Spleen (tissue), 11 donors: ENCODE results near the gene GLRX3. TPM values are rescaled to one million over a fixed set of nuclear protein-coding genes. Genes with fewer than 3 reads are reported as not detected.
A peak's percentile ranks its signal among the peaks of the same experiment; 100 is the strongest.

ENCODE experiments used
- DNase-seq: peaks from one replicate; pipeline ENCODE4 v3.0.0-alpha.2; 2020
- H3K27ac ChIP-seq, 8 donors: fragments of 200-600 bp; sonication (generic) in 7 of 8; 1 replicate in 4 of 8; 2 replicates in 4 of 8; pipeline versions ENCODE4 v1.5.0 to v1.8.0; 2016 to 2021; ENCODE audit warnings: inconsistent platforms in 4 of 8, mild to moderate bottlenecking in 4 of 8, moderate library complexity in 1 of 8
- H3K27me3 ChIP-seq, 7 donors: fragments of 200-600 bp; sonication (generic) in 6 of 7; replicated peaks in 1 of 7; 1 replicate in 4 of 7; 2 replicates in 3 of 7; pipeline versions ENCODE4 v1.5.0 to v1.8.0; 2016 to 2021; ENCODE audit warnings: inconsistent platforms in 3 of 7, mild to moderate bottlenecking in 1 of 7
- H3K36me3 ChIP-seq, 6 donors: fragments of 200-600 bp; sonication (generic) in 5 of 6; 1 replicate in 4 of 6; 2 replicates in 2 of 6; pipeline versions ENCODE4 v1.5.0 to v1.8.0; 2016 to 2021; ENCODE audit warnings: inconsistent platforms in 2 of 6
- H3K4me1 ChIP-seq, 6 donors: fragments of 200-600 bp; sonication (generic) in 5 of 6; 1 replicate in 3 of 6; 2 replicates in 3 of 6; pipeline versions ENCODE4 v1.5.0 to v1.8.0; 2016 to 2021; ENCODE audit warnings: inconsistent platforms in 3 of 6
- H3K4me3 ChIP-seq, 8 donors: fragments of 200-600 bp; sonication (generic) in 7 of 8; 1 replicate in 4 of 8; 2 replicates in 4 of 8; pipeline versions ENCODE4 v1.5.0 to v1.8.0; 2016 to 2021; ENCODE audit warnings: inconsistent platforms in 4 of 8, mild to moderate bottlenecking in 4 of 8, moderate library complexity in 2 of 8
- H3K9me3 ChIP-seq, 8 donors: fragments of 200-600 bp; sonication (generic) in 7 of 8; 1 replicate in 4 of 8; 2 replicates in 4 of 8; pipeline versions ENCODE4 v1.5.0 to v1.8.0; 2016 to 2021; ENCODE audit warnings: inconsistent platforms in 4 of 8
- POLR2A ChIP-seq, 3 donors: fragments of 450-650 bp; IDR thresholded peaks; one replicate each; pipeline ENCODE4 v1.5.1; 2017; ENCODE audit warnings: antibody characterized with exemption in 3 of 3, mild to moderate bottlenecking in 1 of 3
- POLR2AphosphoS5 ChIP-seq, 3 donors: sonication (generic); formaldehyde crosslinking; IDR thresholded peaks; one replicate each; pipeline ENCODE4 v1.5.1; 2017; ENCODE audit warnings: antibody characterized with exemption in 3 of 3
- WGBS, 5 donors: extraction: QIAGEN DNeasy Blood & Tissue Kit in 3 of 5; methylation state at CpG; one replicate each; pipeline versions ENCODE4 v1.1.5 to v1.1.7; 2013 to 2018; 5-methylcytosine and 5-hydroxymethylcytosine counted together
- intact Hi-C: fragments of 100-400 bp; cut with DNase I; formaldehyde crosslinking; loops from one replicate; pipeline ENCODE4 v1.15.0; 2023; ENCODE audit warnings: low total_unique reads
- polyA plus RNA-seq, 3 donors: library from polyadenylated mRNA; stranded (reverse); fragments of 200-250 nt; gene quantifications; one replicate each; pipeline ENCODE4 v1.2.1, GENCODE V29; 2013
- total RNA-seq, 7 donors: library from RNA; depleted of rRNA in 3 of 7; stranded (reverse); fragments of >200 nt in 3 of 7; fragmentation: NEBNext Ultra II Directional in 4 of 7; extraction: Animal tissue kit (Norgen Biotek cat#: 25700) in 4 of 7; gene quantifications; one replicate each; pipeline versions ENCODE4 v1.1.0 to v1.2.1, GENCODE V29; 2016 to 2021
- TF ChIP-seq, protein P1 (sequence below), 11 experiments: fragments of 200-600 bp in 7 of 11; fragments of 450-650 bp in 4 of 11; sonication (generic) in 4 of 11; IDR thresholded peaks in 8 of 11; conservative IDR thresholded peaks in 3 of 11; 1 replicate in 7 of 11; 2 replicates in 4 of 11; pipeline versions ENCODE4 v1.4.0 to v1.8.0; 2016 to 2021; ENCODE audit warnings: antibody characterized with exemption in 11 of 11, inconsistent platforms in 4 of 11, mild to moderate bottlenecking in 1 of 11
- donor health status: healthy with polysubstance abuse.
- donor health status: DM: no; HTN: no; CAD: no; lungs with moderate emphysema.
- donor health status: DM: no; HTN: no; CAD: no.
- donor health status: Bipolar disorder and iron deficiency.
- donor health status: healthy.
- donor health status: DM: no; HTN: no; CAD: no.
- donor health status: DM: yes; HTN: yes; CAD: no.

The GLRX3 gene
- total and polyA plus RNA-seq, 10 donors = 32.2 to 63.2 (median 42.2) TPM

- peak; percentile 68 for DNase-seq
- TF ChIP-seq POLR2AphosphoS5 (IDR thresholded peaks at IDR 0.05) (no peak), POLR2A (IDR thresholded peaks at IDR 0.05) (no peak)
- TF ChIP-seq, protein P1, sequence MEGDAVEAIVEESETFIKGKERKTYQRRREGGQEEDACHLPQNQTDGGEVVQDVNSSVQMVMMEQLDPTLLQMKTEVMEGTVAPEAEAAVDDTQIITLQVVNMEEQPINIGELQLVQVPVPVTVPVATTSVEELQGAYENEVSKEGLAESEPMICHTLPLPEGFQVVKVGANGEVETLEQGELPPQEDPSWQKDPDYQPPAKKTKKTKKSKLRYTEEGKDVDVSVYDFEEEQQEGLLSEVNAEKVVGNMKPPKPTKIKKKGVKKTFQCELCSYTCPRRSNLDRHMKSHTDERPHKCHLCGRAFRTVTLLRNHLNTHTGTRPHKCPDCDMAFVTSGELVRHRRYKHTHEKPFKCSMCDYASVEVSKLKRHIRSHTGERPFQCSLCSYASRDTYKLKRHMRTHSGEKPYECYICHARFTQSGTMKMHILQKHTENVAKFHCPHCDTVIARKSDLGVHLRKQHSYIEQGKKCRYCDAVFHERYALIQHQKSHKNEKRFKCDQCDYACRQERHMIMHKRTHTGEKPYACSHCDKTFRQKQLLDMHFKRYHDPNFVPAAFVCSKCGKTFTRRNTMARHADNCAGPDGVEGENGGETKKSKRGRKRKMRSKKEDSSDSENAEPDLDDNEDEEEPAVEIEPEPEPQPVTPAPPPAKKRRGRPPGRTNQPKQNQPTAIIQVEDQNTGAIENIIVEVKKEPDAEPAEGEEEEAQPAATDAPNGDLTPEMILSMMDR (IDR thresholded peaks at IDR 0.05 in 8 of 11, conservative IDR thresholded peaks at IDR 0.05 in 3 of 11) = no peak
- Histone ChIP-seq H3K36me3 (no peaks in the 10 kb centered on the region), H3K27ac (no peak overlapping the region), H3K4me1 (peaks cover 0 to 17% (median 14%) of the 10 kb centered on the region in 6 donors), H3K9me3 (no peaks in the 10 kb centered on the region), H3K27me3 (peaks cover 0 to 16% (median 8%) of the 10 kb centered on the region in 7 donors), H3K4me3 (no peak overlapping the region)
- intact Hi-C loops = loop anchor here (10.0 kb wide), 1 partner anchor 1680 kb away; no protein-coding TSS in a partner anchor
- WGBS, 5 donors = 72 to 86% (median 76%) methylated on average over 19 to 21 of the region's 21 CpGs
These were observed 58.2 kb downstream of the GLRX3 start for GRCh38 chr10:130194194-130194990.

GRCh38 chr10:130194991-130195645, 58.9 kb downstream of the GLRX3 start:
- TF ChIP-seq, protein P1 (IDR thresholded peaks at IDR 0.05 in 8 of 11, conservative IDR thresholded peaks at IDR 0.05 in 3 of 11) = no peak
- TF ChIP-seq POLR2AphosphoS5 (IDR thresholded peaks at IDR 0.05) (no peak), POLR2A (IDR thresholded peaks at IDR 0.05) (no peak)
- 86 to 93% (median 88%) methylated on average over 14 to 19 of the region's 19 CpGs for WGBS, 5 donors
- Histone ChIP-seq H3K27me3 (peaks cover 0 to 15% (median 8%) of the 10 kb centered on the region in 7 donors), H3K36me3 (no peaks in the 10 kb centered on the region), H3K4me1 (peaks cover 0 to 12% (median 10%) of the 10 kb centered on the region in 6 donors), H3K4me3 (no peak overlapping the region), H3K27ac (no peak overlapping the region), H3K9me3 (no peaks in the 10 kb centered on the region)
- peak; percentile 73 for DNase-seq
- intact Hi-C loops = loop anchor here (10.0 kb wide), 1 partner anchor 1680 kb away; no protein-coding TSS in a partner anchor

- intact Hi-C loops = loop anchor here (10.0 kb wide), 1 partner anchor 1679 kb away; no protein-coding TSS in a partner anchor
- TF ChIP-seq POLR2AphosphoS5 (IDR thresholded peaks at IDR 0.05) = no peak
- TF ChIP-seq, protein P1 (IDR thresholded peaks at IDR 0.05 in 8 of 11, conservative IDR thresholded peaks at IDR 0.05 in 3 of 11) = no peak
- TF ChIP-seq POLR2A (IDR thresholded peaks at IDR 0.05) = no peak
- WGBS, 5 donors = 78 to 82% (median 81%) methylated on average over 7 to 10 of the region's 10 CpGs
- Histone ChIP-seq H3K4me3 (no peak overlapping the region), H3K9me3 (no peaks in the 10 kb centered on the region), H3K4me1 (peaks cover 0 to 5% (median 3%) of the 10 kb centered on the region in 6 donors), H3K27ac (no peak overlapping the region), H3K36me3 (no peaks in the 10 kb centered on the region), H3K27me3 (peaks cover 0 to 13% (median 3%) of the 10 kb centered on the region in 7 donors)
- peak; percentile 54 for DNase-seq
These were observed 59.6 kb downstream of the GLRX3 start for GRCh38 chr10:130195746-130196294.
